Measurements from ENCODE around the gene MLLT3.

GRCh38 chr9:20579524-20580314, 42.6 kb downstream of the MLLT3 start:
- no peak for TF ChIP-seq EZH2phosphoT487 (IDR thresholded peaks at IDR 0.05; ENCODE audit: low read depth, severe bottlenecking, unreplicated experiment)
- TF ChIP-seq CTCF (IDR thresholded peaks at IDR 0.05; ENCODE audit: poor library complexity) = no peak
